ENCODE data around the gene PTPRJ.
A peak's percentile ranks its signal among the peaks of the same experiment; 100 is the strongest.

PTPRJ gene

DNA sequence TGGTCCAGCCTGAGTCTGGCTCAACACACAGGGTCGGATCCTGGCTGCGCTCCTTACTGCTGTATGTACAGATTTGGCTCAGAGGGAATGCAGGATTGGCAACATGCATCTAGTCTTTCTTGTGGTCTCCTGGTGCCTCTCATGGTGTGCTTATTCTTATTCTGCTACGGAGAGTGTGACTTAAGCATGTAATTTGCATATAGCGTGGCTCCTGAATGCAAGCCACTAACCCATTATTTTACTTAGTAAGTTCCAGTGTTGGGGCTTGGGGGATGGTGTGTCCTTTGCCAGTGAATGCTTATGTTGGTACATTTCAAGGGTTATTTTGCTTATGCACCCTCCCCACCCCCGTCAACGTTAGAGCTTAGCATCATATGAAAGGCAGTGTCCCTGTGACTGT, 51.2 kb downstream of the PTPRJ start:
- peak overlapping the region in 1 of 2 experiments; percentile 46 for H3K18ac ChIP-seq (ENCODE audit: low read depth in 1 of 2, low read length in 2 of 2)
- H2BK12ac ChIP-seq (ENCODE audit: low read length in 2 of 2) = no peak overlapping the region
- no peak overlapping the region for H2BK120ac ChIP-seq (ENCODE audit: low read depth, low read length)

DNA sequence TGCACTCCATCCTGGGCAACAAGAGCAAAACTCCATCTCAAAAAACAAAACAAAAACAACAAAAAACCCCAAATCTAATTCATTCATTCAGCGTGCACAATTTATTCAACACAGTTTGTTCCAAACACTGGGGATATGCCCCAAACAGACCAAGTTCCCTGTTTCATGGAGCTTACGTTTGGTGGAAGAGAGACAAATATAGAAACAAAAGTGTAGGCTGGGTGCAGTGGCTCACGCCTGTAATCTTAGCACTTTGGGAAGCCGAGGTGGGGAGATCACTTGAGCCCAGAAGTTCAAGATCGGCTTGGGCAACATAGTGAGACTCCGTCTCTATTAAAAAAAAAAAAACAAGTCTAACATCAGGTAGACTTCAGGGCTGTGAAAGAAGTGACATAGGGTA, 52.4 kb downstream of the PTPRJ start:
- Histone ChIP-seq H4K8ac (ENCODE audit: low read length) (no peak overlapping the region), H2BK120ac (ENCODE audit: low read depth, low read length) (no peak overlapping the region), H3K4me1 (ENCODE audit: control insufficient read depth, insufficient read depth, low read depth, low read length) (peaks cover 21% of the 10 kb centered on the region), H3K9ac (ENCODE audit: low read length) (no peak overlapping the region), H2BK15ac (ENCODE audit: low read depth, poor library complexity, severe bottlenecking) (no peak overlapping the region), H3K4ac (ENCODE audit: low read depth in 1 of 2, low read length in 2 of 2) (no peak overlapping the region), H2BK12ac (ENCODE audit: low read length in 2 of 2) (no peak overlapping the region), H2BK5ac (ENCODE audit: low read depth, low read length, poor library complexity, severe bottlenecking) (no peak overlapping the region), H3K27ac (ENCODE audit: low read length, poor library complexity, severe bottlenecking) (no peak overlapping the region), H3K4me3 (ENCODE audit: insufficient read depth in 1 of 2, low read depth in 1 of 2, low read length in 2 of 2) (no peak overlapping the region), H3K4me2 (ENCODE audit: low read length, poor library complexity, severe bottlenecking) (no peak overlapping the region), H2AK5ac (ENCODE audit: low read length, severe bottlenecking) (no peak overlapping the region), H3K27me3 (ENCODE audit: control insufficient read depth in 1 of 2, insufficient read depth in 1 of 2, low read length in 2 of 2) (no peaks in the 10 kb centered on the region), H4K91ac (ENCODE audit: low read length) (no peak overlapping the region), H3K79me1 (replicated peaks; ENCODE audit: low read length, poor library complexity, severe bottlenecking) (peaks cover 3% of the 10 kb centered on the region), H3K18ac (ENCODE audit: low read depth in 1 of 2, low read length in 2 of 2) (no peak overlapping the region), H2AFZ (ENCODE audit: low read depth, low read length) (no peak overlapping the region), H3K36me3 (ENCODE audit: control insufficient read depth in 1 of 2, insufficient read depth in 2 of 2, low read depth in 1 of 2, low read length in 2 of 2) (peaks cover 0 to 16% of the 10 kb centered on the region in 2 experiments), H3K23ac (ENCODE audit: low read length in 2 of 2) (no peak overlapping the region), H3K14ac (ENCODE audit: low read length in 2 of 2) (no peak overlapping the region), H3K9me3 (ENCODE audit: control insufficient read depth, low read length) (no peaks in the 10 kb centered on the region)
- WGBS = 97% methylated on average over 4 of the region's 6 CpGs
- no peak for DNase-seq

More for the DNA sequence above, 51.2 kb downstream of the PTPRJ start:
- Histone ChIP-seq H3K4me3 (ENCODE audit: insufficient read depth in 1 of 2, low read depth in 1 of 2, low read length in 2 of 2) (no peak overlapping the region), H3K23ac (ENCODE audit: low read length in 2 of 2) (no peak overlapping the region), H3K79me1 (replicated peaks; ENCODE audit: low read length, poor library complexity, severe bottlenecking) (peaks cover 3% of the 10 kb centered on the region), H3K14ac (ENCODE audit: low read length in 2 of 2) (peak overlapping the region in 1 of 2 experiments; percentile 78), H3K27me3 (ENCODE audit: control insufficient read depth in 1 of 2, insufficient read depth in 1 of 2, low read length in 2 of 2) (no peaks in the 10 kb centered on the region), H3K9ac (ENCODE audit: low read length) (no peak overlapping the region), H3K4me2 (ENCODE audit: low read length, poor library complexity, severe bottlenecking) (no peak overlapping the region), H3K9me3 (ENCODE audit: control insufficient read depth, low read length) (no peaks in the 10 kb centered on the region), H3K36me3 (ENCODE audit: control insufficient read depth in 1 of 2, insufficient read depth in 2 of 2, low read depth in 1 of 2, low read length in 2 of 2) (peaks cover 0 to 15% of the 10 kb centered on the region in 2 experiments), H4K91ac (ENCODE audit: low read length) (no peak overlapping the region), H4K8ac (ENCODE audit: low read length) (no peak overlapping the region), H2AFZ (ENCODE audit: low read depth, low read length) (no peak overlapping the region), H2AK5ac (ENCODE audit: low read length, severe bottlenecking) (no peak overlapping the region), H3K4ac (ENCODE audit: low read depth in 1 of 2, low read length in 2 of 2) (no peak overlapping the region), H2BK15ac (ENCODE audit: low read depth, poor library complexity, severe bottlenecking) (no peak overlapping the region), H3K27ac (ENCODE audit: low read length, poor library complexity, severe bottlenecking) (no peak overlapping the region), H2BK5ac (ENCODE audit: low read depth, low read length, poor library complexity, severe bottlenecking) (no peak overlapping the region), H3K4me1 (ENCODE audit: control insufficient read depth, insufficient read depth, low read depth, low read length) (peaks cover 21% of the 10 kb centered on the region)
- 96% methylated on average over 6 of the region's 6 CpGs for WGBS
- no peak for DNase-seq

DNA sequence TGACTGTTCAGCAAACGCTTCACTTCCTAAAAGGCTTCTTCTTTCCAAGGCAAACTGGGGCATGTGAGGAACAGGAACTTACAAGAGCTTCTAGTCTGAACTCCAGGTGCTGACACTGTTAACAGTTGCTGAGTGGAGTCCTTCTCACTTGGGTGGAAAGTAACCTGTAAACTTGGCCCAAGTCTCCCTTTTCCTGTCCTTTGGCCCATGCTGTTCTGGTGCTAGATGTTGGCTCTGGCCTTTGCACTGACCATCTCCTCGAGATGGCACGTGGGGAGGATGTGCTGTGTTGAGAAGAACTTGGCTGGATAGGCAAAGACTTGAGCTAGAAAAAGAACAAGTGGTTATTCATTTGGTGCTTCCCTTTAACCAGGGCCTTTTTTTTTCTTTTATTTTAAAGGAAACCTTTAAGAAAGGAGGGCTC, 53.6 kb downstream of the PTPRJ start:
- Histone ChIP-seq H3K23ac (ENCODE audit: low read length in 2 of 2) (no peak overlapping the region), H2BK120ac (ENCODE audit: low read depth, low read length) (no peak overlapping the region), H3K4me3 (ENCODE audit: insufficient read depth in 1 of 2, low read depth in 1 of 2, low read length in 2 of 2) (no peak overlapping the region), H3K27ac (ENCODE audit: low read length, poor library complexity, severe bottlenecking) (no peak overlapping the region), H3K4me1 (ENCODE audit: control insufficient read depth, insufficient read depth, low read depth, low read length) (peaks cover 19% of the 10 kb centered on the region), H2AK5ac (ENCODE audit: low read length, severe bottlenecking) (no peak overlapping the region), H3K36me3 (ENCODE audit: control insufficient read depth in 1 of 2, insufficient read depth in 2 of 2, low read depth in 1 of 2, low read length in 2 of 2) (peaks cover 0 to 13% of the 10 kb centered on the region in 2 experiments), H2BK15ac (ENCODE audit: low read depth, poor library complexity, severe bottlenecking) (no peak overlapping the region), H3K4ac (ENCODE audit: low read depth in 1 of 2, low read length in 2 of 2) (no peak overlapping the region), H3K9me3 (ENCODE audit: control insufficient read depth, low read length) (no peaks in the 10 kb centered on the region), H3K14ac (ENCODE audit: low read length in 2 of 2) (no peak overlapping the region), H3K4me2 (ENCODE audit: low read length, poor library complexity, severe bottlenecking) (no peak overlapping the region), H4K8ac (ENCODE audit: low read length) (no peak overlapping the region), H2AFZ (ENCODE audit: low read depth, low read length) (no peak overlapping the region), H2BK12ac (ENCODE audit: low read length in 2 of 2) (no peak overlapping the region), H3K18ac (ENCODE audit: low read depth in 1 of 2, low read length in 2 of 2) (no peak overlapping the region), H4K91ac (ENCODE audit: low read length) (no peak overlapping the region), H3K27me3 (ENCODE audit: control insufficient read depth in 1 of 2, insufficient read depth in 1 of 2, low read length in 2 of 2) (no peaks in the 10 kb centered on the region), H3K9ac (ENCODE audit: low read length) (no peak overlapping the region), H2BK5ac (ENCODE audit: low read depth, low read length, poor library complexity, severe bottlenecking) (no peak overlapping the region), H3K79me1 (replicated peaks; ENCODE audit: low read length, poor library complexity, severe bottlenecking) (peaks cover 3% of the 10 kb centered on the region)
- no peak for DNase-seq
- 93% methylated on average over 3 of the region's 3 CpGs for whole genome bisulfite sequencing

DNA sequence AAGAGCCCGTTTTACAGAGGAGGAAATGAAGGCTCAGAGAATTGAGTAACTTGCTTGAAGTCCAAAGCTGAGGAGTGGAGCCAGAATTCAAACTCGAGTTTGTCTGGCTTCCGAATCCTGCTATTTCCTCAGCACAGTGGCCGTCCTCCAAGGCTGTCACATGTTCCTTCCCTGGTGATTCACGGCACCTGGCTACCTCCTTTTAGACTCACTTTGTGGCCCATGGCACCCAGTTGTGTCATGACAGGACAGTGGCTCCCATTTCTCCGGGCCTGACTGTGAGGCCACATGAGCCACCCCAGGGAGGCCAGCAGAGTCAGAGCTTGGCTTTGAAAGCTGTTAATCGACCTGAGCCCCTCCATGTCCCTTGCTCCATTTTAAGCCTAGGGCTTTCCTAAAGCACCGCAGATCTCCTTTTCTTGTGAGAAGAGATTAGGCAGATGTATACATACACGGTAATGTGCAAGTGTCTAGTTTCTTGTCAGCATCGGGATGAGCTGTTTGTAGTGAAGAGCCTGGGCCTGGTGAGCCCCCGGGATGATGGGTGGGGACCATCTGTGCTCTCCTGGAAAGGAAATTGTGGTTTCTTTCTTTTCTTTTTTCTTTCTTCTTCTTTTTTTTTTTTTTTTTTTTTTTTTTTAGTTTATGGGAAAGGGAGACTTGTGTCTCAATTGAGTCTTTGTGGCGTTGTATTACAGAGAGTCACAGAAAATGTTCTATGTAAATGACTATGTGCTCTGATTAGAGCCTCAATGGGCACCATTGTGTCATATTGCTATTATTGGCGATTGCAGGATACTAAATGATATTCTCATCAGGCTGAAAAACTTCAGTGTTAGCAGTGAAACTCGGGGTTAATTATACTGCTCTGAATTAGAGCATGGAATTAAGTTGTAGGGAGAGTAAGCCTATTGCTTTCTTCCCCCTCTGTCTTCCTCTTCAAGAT, 54.8 kb downstream of the PTPRJ start:
- Histone ChIP-seq H2BK15ac (ENCODE audit: low read depth, poor library complexity, severe bottlenecking) (no peak overlapping the region), H3K27ac (ENCODE audit: low read length, poor library complexity, severe bottlenecking) (no peak overlapping the region), H3K9ac (ENCODE audit: low read length) (no peak overlapping the region), H3K9me3 (ENCODE audit: control insufficient read depth, low read length) (no peaks in the 10 kb centered on the region), H3K14ac (ENCODE audit: low read length in 2 of 2) (no peak overlapping the region), H3K4me3 (ENCODE audit: insufficient read depth in 1 of 2, low read depth in 1 of 2, low read length in 2 of 2) (peak overlapping the region in 1 of 2 experiments; percentile 14), H2AFZ (ENCODE audit: low read depth, low read length) (no peak overlapping the region), H3K4me1 (ENCODE audit: control insufficient read depth, insufficient read depth, low read depth, low read length) (peaks cover 20% of the 10 kb centered on the region), H3K27me3 (ENCODE audit: control insufficient read depth in 1 of 2, insufficient read depth in 1 of 2, low read length in 2 of 2) (no peaks in the 10 kb centered on the region), H2BK5ac (ENCODE audit: low read depth, low read length, poor library complexity, severe bottlenecking) (no peak overlapping the region), H3K23ac (ENCODE audit: low read length in 2 of 2) (no peak overlapping the region), H2BK120ac (ENCODE audit: low read depth, low read length) (no peak overlapping the region), H2AK5ac (ENCODE audit: low read length, severe bottlenecking) (no peak overlapping the region), H4K91ac (ENCODE audit: low read length) (no peak overlapping the region), H3K18ac (ENCODE audit: low read depth in 1 of 2, low read length in 2 of 2) (peak overlapping the region in 1 of 2 experiments; percentile 53), H3K4me2 (ENCODE audit: low read length, poor library complexity, severe bottlenecking) (no peak overlapping the region), H3K79me1 (replicated peaks; ENCODE audit: low read length, poor library complexity, severe bottlenecking) (peaks cover 3% of the 10 kb centered on the region), H3K36me3 (ENCODE audit: control insufficient read depth in 1 of 2, insufficient read depth in 2 of 2, low read depth in 1 of 2, low read length in 2 of 2) (peaks cover 0 to 15% of the 10 kb centered on the region in 2 experiments), H2BK12ac (ENCODE audit: low read length in 2 of 2) (no peak overlapping the region), H4K8ac (ENCODE audit: low read length) (no peak overlapping the region), H3K4ac (ENCODE audit: low read depth in 1 of 2, low read length in 2 of 2) (no peak overlapping the region)
- WGBS = 95% methylated on average over 13 of the region's 14 CpGs
- no peak for DNase-seq
